ENCODE data around the gene KIF13A. TPM values are rescaled to one million over a fixed set of nuclear protein-coding genes. Genes with fewer than 3 reads are reported as not detected.

Gene KIF13A
- total RNA-seq, 4 donors from 2014 or later, result 32.1 to 58.2 (median 56.5) TPM

GRCh38 chr6:18025596-18025995, 38.2 kb upstream of the KIF13A start:
- no peak for TF ChIP-seq CTCF (IDR thresholded peaks at IDR 0.05; ENCODE audit: low read depth)

- no peak for TF ChIP-seq CTCF (IDR thresholded peaks at IDR 0.05; ENCODE audit: low read depth)
Measured at GRCh38 chr6:18024876-18025275, 37.4 kb upstream of the KIF13A start.

- TF ChIP-seq CTCF (IDR thresholded peaks at IDR 0.05; ENCODE audit: low read depth), result no peak
Measured at GRCh38 chr6:18023891-18024290, 36.5 kb upstream of the KIF13A start.

- TF ChIP-seq CTCF (IDR thresholded peaks at IDR 0.05; ENCODE audit: low read depth), result no peak
Measured at GRCh38 chr6:18022398-18023231, 35.2 kb upstream of the KIF13A start.

GRCh38 chr6:18021166-18021850, 33.9 kb upstream of the KIF13A start:
- TF ChIP-seq CTCF (IDR thresholded peaks at IDR 0.05; ENCODE audit: low read depth), result no peak

- no peak for TF ChIP-seq CTCF (IDR thresholded peaks at IDR 0.05; ENCODE audit: low read depth)
Measured at GRCh38 chr6:18019539-18020534, 32.4 kb upstream of the KIF13A start.

Measured in subcutaneous adipose tissue (tissue), 4 donors.